ENCODE data around the gene HOXC9. TPM values are rescaled to one million over a fixed set of nuclear protein-coding genes. Genes with fewer than 3 reads are reported as not detected.

Gene HOXC9
- total RNA-seq, 3 donors from 2014 or later, result 3.8 to 16.8 (median 4.6) TPM

DNA sequence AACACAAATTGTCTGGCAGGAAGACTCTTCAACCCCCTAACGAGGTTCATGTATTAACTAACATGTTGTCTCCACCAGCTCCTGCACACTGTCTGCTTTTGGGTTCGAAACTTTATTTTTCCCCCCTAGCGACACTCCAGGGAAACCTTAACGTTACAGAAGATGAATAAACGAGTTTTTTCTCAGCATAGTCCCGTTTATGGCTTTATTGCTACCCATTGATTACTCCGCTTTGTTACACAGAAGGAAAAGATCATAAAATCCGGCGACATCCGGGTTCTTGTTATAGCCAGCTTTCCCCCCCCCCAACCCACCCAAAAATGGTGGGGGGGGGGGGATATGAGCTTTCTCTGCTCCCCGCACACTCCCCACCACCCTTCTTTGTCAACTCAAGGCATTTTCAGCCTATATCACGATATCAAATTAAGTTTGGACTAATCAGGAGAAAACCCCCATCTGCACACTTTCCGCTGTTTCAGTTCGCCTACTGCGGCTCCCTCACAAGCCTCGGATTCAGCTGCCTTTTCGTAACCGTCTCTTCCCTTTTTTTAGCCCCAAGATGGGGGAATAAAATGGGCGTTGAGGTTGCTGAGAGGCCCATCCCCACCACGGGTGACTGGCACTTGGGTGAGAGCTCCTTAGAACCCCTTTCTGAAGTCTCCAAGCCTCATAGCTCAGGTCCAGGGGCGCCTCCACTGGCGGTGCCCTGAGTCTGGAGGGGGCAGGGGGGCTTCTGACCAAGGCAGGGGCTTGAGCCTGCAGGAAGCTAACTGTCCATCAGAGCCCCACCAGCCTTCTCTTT lies 26.9 kb downstream of the HOXC9 start:
- Histone ChIP-seq H3K4me1 (peaks cover 0 to 7% of the 10 kb centered on the region in 2 donors), H3K36me3 (no peaks in the 10 kb centered on the region), H3K4me3 (peak overlapping the region; percentile 26 to 59 (median 51)), H3K9me3 (no peaks in the 10 kb centered on the region), H3K27ac (peak overlapping the region; percentile 84 to 88), H3K27me3 (no peaks in the 10 kb centered on the region)
- TF ChIP-seq POLR2A (IDR thresholded peaks at IDR 0.05) (no peak), POLR2AphosphoS5 (IDR thresholded peaks at IDR 0.05) (no peak)
- TF ChIP-seq, protein P1, sequence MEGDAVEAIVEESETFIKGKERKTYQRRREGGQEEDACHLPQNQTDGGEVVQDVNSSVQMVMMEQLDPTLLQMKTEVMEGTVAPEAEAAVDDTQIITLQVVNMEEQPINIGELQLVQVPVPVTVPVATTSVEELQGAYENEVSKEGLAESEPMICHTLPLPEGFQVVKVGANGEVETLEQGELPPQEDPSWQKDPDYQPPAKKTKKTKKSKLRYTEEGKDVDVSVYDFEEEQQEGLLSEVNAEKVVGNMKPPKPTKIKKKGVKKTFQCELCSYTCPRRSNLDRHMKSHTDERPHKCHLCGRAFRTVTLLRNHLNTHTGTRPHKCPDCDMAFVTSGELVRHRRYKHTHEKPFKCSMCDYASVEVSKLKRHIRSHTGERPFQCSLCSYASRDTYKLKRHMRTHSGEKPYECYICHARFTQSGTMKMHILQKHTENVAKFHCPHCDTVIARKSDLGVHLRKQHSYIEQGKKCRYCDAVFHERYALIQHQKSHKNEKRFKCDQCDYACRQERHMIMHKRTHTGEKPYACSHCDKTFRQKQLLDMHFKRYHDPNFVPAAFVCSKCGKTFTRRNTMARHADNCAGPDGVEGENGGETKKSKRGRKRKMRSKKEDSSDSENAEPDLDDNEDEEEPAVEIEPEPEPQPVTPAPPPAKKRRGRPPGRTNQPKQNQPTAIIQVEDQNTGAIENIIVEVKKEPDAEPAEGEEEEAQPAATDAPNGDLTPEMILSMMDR (IDR thresholded peaks at IDR 0.05), result no peak
- intact Hi-C loops (cut with DNase I; ENCODE audit: low total_unique reads), result no loop called here
- DNase-seq (ENCODE audit: low spot score in 2 of 2), result peak in 1 of 2 donors; percentile 14

- no peaks in the 10 kb centered on the region for H3K36me3 ChIP-seq
- no peaks in the 10 kb centered on the region for H3K27me3 ChIP-seq
- H3K4me1 ChIP-seq, result peaks cover 5 to 7% of the 10 kb centered on the region in 2 donors
- peak overlapping the region; percentile 26 to 71 (median 59) for H3K4me3 ChIP-seq
- peak overlapping the region; percentile 84 to 88 for H3K27ac ChIP-seq
- DNase-seq (ENCODE audit: low spot score in 2 of 2), result no peak
- intact Hi-C loops (cut with DNase I; ENCODE audit: low total_unique reads), result no loop called here
- H3K9me3 ChIP-seq, result no peaks in the 10 kb centered on the region
- no peak for TF ChIP-seq POLR2AphosphoS5 (IDR thresholded peaks at IDR 0.05)
- TF ChIP-seq, protein P1 (IDR thresholded peaks at IDR 0.05), result no peak
- TF ChIP-seq POLR2A (IDR thresholded peaks at IDR 0.05), result no peak
Observed at GRCh38 chr12:54027442-54027786, 27.5 kb downstream of the HOXC9 start.

- H3K4me1 ChIP-seq, result peaks cover 5 to 7% of the 10 kb centered on the region in 2 donors
- H3K9me3 ChIP-seq, result no peaks in the 10 kb centered on the region
- peak in 1 of 2 donors; percentile 59 for DNase-seq (ENCODE audit: low spot score in 2 of 2)
- no peaks in the 10 kb centered on the region for H3K36me3 ChIP-seq
- no peaks in the 10 kb centered on the region for H3K27me3 ChIP-seq
- peak in 1 of 3 donors; percentile 22 for TF ChIP-seq POLR2AphosphoS5 (IDR thresholded peaks at IDR 0.05)
- no peak for TF ChIP-seq POLR2A (IDR thresholded peaks at IDR 0.05)
- TF ChIP-seq, protein P1 (IDR thresholded peaks at IDR 0.05), result no peak
- peak within 1 kb of the TSS; percentile 40 to 71 (median 59) for H3K4me3 ChIP-seq
- H3K27ac ChIP-seq, result peak within 1 kb of the TSS; percentile 84 to 89
- intact Hi-C loops (cut with DNase I; ENCODE audit: low total_unique reads), result no loop called here
Observed at GRCh38 chr12:54028314-54029201, 28.6 kb downstream of the HOXC9 start, which contains the start of gene HOXC6. TSS of gene HOXC6 (plus strand) at chr12:54028440. CDS start at chr12:54028522, 82 bp downstream.

- Histone ChIP-seq H3K9me3 (no peaks in the 10 kb centered on the region), H3K4me1 (peaks cover 5 to 7% of the 10 kb centered on the region in 2 donors), H3K27ac (peak overlapping the region; percentile 84 to 89), H3K36me3 (no peaks in the 10 kb centered on the region), H3K4me3 (peak overlapping the region; percentile 40 to 71 (median 59)), H3K27me3 (no peaks in the 10 kb centered on the region)
- DNase-seq (ENCODE audit: low spot score in 2 of 2), result peak in 1 of 2 donors; percentile 51
- intact Hi-C loops (cut with DNase I; ENCODE audit: low total_unique reads), result no loop called here
- TF ChIP-seq, protein P1 (IDR thresholded peaks at IDR 0.05), result no peak
- TF ChIP-seq POLR2AphosphoS5 (IDR thresholded peaks at IDR 0.05), result no peak
- TF ChIP-seq POLR2A (IDR thresholded peaks at IDR 0.05), result no peak
Observed at GRCh38 chr12:54029529-54030441, 29.8 kb downstream of the HOXC9 start.

Measured in breast epithelium (tissue), 4 donors.